ENCODE results near the gene SERPINB6.

The SERPINB6 gene

GRCh38 chr6:2998998-2999617, 27.7 kb upstream of the SERPINB6 start:
- no peak for FAIRE-seq

DNA sequence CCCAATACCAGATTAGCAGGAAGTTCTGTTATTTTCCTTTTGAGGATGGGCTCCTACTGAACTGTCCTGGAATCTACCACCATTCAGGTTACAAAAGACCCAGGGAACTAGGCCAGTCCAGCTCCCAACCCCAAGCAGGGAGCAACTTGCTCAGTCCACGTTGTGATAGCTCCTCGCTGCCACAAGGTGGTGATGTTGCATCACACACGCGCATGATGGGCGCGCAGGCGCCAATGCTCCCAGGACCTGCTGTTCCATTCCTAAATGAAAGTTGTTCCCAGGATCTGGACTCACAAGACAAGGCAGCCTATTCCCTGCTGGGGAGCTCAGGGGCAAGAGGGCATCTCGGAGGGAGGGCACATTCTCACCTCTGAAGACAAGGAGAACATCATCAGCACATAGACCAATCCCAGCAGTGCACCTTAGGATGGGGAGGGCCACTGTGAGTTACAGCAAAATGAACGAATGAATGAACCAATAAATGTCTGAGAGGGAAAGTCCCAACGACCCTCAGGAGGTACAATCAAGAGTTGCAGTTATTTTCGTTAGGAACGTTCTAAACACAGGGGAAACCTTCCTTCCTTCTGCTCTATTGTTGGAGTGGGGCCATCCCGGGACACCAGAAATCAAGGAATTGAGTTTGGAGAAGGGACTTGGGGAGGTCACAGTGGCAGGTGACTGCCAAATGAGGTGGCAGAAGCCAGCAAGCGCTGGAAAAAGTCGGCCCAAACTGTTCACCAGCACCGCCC, 27.1 kb upstream of the SERPINB6 start:
- peak; percentile 97 for FAIRE-seq

- no peak for FAIRE-seq
These were observed 22.5 kb upstream of the SERPINB6 start for GRCh38 chr6:2993755-2994317.

DNA sequence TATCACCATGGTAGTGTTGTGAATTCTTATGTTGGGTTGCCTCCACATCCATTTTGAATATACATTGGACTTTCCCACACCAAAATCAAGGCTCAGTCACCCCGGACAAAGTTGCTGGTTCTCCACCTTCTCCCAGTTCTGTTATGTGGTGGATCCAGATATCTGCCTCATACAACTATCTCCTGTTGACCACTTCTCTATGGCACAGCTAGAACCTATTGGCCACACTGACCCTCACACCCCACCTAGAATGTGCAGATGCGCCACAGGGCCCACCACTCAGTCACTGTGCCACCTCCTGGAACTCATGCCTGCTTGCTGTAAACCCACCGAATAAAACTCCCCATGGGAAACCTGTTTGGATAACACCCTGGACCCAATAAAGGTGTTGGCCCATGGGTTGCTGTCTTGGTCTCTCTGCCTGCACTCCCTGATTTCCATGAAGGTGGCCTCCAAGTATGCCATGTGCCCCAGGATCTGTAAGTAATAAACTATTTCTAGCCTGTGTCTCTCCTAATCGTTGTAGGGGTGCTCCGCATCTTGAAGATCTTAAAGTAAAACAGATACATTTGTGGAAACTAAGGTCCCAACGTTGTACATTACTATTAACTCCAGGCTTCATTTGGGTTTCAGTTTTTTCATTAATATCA, 21.1 kb upstream of the SERPINB6 start:
- FAIRE-seq = no peak

- FAIRE-seq = no peak
These were observed 19.7 kb upstream of the SERPINB6 start for GRCh38 chr6:2990932-2991506.

- FAIRE-seq = no peak
These were observed 19.0 kb upstream of the SERPINB6 start for GRCh38 chr6:2990248-2990931.

- FAIRE-seq = peak; percentile 89
These were observed 18.2 kb upstream of the SERPINB6 start for GRCh38 chr6:2989332-2990247.

- FAIRE-seq = no peak
These were observed 17.3 kb upstream of the SERPINB6 start for GRCh38 chr6:2988426-2989331.

DNA sequence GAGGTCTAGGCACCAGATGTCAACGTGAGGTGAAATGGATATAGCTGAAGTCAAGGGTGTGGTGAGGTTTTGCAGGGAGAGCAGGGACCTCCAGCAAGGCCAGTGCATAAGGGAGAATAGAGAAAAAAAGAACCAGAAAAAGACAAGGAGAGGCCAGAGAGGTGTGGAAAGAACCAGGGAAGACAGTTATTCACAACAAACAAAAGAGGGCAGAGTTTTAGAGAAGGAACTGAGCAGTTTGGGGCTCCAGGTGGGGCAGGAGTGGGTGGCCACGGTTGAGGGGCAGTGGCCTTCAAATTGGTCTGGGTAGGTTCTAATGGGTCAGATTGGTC, 16.7 kb upstream of the SERPINB6 start:
- FAIRE-seq = no peak

GRCh38 chr6:2986722-2987221, 15.4 kb upstream of the SERPINB6 start:
- FAIRE-seq = no peak

GRCh38 chr6:2984738-2985406, 13.5 kb upstream of the SERPINB6 start:
- no peak for FAIRE-seq

DNA sequence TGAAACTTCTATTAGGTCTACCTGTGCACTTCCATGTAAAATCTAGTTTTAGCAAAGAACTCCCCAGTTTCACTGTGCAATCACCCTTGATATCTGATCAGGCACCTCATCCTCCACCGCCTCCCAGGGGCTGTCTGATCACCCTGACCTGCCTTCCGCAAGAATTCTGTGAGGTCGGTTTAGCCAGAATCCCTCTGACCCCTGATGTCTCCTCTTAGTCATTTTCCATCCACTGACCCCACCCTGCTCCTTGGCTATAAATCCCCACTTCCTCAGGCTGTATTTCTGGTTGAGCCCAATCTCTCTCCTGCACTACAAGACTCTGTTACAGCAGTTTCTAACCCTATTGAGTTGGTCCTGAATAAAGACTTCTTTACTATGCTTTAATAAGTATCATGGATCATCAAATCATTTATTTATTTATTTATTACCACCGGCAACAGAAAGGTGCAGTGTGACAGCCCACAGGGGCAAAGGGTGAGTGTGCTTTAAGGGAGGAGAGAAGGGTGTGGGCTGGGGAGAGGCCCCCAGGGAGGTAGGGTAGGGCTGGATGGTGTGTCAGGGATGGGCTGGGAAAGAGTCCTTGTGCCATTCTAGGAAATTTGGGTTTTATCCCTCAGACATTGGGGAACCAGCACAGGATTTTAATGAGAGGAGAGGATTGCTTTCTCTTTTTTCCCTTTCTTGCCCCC, 11.2 kb upstream of the SERPINB6 start:
- FAIRE-seq = no peak

GRCh38 chr6:2980465-2980855, 9.1 kb upstream of the SERPINB6 start:
- no peak for FAIRE-seq

DNA sequence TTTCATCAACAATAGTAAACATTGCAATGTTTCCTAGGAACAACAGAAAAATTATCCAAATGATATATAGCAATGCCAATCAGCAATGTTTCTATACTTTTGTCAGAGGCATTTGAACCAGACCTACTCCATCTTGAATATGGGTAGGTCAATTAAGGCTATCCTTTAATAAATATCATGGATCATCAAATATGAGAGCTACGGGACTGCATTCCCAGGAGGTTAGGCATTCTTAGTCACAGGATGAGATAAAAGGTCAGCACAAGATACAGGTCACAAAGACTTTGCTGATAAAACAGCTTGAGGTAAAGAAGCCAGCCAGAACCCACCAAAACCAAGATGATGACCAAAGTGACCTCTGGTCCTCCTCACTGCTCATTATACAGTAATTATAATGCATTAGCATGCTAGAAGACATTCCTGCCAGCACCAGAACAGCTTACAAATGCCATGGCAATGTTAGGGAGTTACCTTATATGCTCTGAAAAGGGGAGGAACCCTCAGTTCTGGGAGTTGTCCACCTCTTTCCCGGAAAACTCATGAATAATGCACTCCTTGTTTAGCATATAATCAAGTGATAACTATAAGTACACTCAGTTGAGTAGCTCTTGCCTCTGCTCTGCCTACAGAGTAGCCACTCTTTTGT, 8.6 kb upstream of the SERPINB6 start:
- no peak for FAIRE-seq

DNA sequence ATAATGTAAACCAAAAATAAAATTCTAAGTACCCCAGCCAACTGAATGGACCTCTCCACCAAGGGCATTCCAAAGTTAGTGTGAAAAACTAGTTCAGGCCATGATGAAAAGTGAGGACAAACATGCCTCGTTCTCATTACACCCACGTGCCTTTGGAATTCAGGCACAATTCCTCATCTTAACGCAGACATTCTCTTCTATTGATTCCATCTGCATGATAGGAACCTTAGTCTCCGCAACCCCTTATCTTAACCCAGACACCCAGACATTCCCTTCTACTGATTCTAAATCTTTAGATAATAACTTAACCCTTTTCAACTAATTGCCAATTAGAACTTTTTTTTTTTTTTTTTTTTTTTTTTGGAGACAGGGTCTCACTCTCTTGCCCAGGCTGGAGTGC, 7.6 kb upstream of the SERPINB6 start:
- FAIRE-seq = no peak

DNA sequence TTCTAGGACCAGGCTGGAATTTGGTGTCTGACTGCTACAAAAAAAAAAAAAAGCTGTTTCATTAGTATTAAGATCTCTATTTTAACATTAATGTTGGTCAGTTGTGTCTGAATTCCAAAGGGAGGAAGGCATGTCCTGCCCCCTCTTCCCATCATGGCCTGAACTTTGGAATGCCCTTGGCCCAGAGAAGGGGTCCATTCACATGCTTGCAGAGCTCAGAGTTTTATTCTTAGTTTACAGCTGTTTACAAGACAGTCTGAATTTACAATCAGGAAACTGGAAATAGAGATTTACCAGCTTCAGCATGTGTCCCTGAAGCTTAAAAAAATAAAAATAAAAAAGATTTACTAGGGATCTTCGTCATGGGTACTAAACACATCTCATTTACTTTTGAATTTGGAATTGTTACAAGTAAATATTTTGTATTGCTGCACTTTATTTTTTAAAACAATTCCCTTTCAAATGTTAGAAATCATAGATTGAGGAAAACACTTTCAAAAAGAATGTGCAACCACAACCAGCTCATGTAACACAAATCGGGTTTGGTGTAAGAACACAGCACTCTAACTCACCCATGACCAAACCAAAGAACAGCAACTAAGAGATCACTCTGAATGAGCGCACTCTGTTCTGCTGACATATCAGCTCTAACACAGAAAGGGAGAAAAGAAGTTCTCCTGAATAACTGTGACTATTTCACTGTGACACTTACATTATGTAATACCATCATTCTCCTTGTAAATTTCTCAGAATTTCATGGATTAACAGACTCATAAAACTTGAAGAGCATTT, 6.6 kb upstream of the SERPINB6 start:
- no peak for FAIRE-seq

DNA sequence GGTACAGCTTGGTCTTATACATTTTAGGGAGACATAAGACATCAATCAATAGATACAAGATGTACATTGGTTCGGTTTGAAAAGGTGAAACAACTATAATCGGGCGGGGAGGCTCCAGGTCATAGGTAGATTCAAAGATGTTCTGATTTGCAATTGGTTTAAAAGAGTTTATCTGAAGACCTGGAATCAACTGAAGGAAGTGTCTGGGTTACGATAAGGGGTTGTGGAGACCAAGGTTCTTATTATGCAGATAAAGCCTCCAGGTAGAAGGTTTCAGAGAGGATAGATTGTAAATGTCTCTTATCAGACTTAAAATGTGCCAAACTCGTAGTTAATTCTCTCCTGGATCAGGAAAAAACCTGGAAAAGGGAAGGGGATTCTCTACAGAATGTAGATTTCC, 5.9 kb upstream of the SERPINB6 start:
- no peak for FAIRE-seq

- FAIRE-seq = no peak
These were observed 5.3 kb upstream of the SERPINB6 start for GRCh38 chr6:2976571-2977085.

Data from TTC549 (cell line).